Endothelial cell of umbilical vein (primary cell): ENCODE measurements around the gene TH. TPM values are rescaled to one million over a fixed set of nuclear protein-coding genes. Genes with fewer than 3 reads are reported as not detected.

Experiments used
- BruUV-seq: library from RNA; stranded (reverse); fragments of 400-500 nt; replicated peaks from 2 replicates; lab custom pipeline; 2021; lab: Mats Ljungman, UMichigan
- CTCF ChIA-PET: fragments of 300-600, 350-600 bp; sonication (Branson Sonifier 250); formaldehyde crosslinking; loops from one replicate; lab custom pipeline; 2021; ENCODE audit warnings: antibody characterized with exemption, inconsistent platforms; lab: Charles Lee
- POLR2A ChIA-PET: fragments of 300-600, 350-600 bp; sonication (Branson Sonifier 250); formaldehyde crosslinking; loops from one replicate; lab custom pipeline; 2021; ENCODE audit warnings: antibody characterized with exemption, inconsistent platforms; lab: Charles Lee
- DNase-seq: peaks from one replicate; pipeline ENCODE4 v3.0.0-alpha.2; 2011; ENCODE audit warnings: low read depth, low spot score
- FAIRE-seq: peaks from 2 replicates; lab custom pipeline; 2011; peaks lifted over from hg19 to GRCh38; lab: Jason Lieb, UNC
- H2AFZ ChIP-seq: 2 replicates; pipeline ENCODE4 v1.6.0; 2012; ENCODE audit warnings: low read depth, low read length, control low read depth, inconsistent platforms
- H3K27ac ChIP-seq: 2 replicates; pipeline ENCODE4 v1.5.1; 2011; ENCODE audit warnings: low read depth, mild to moderate bottlenecking, control low read depth, low read length, moderate library complexity; ENCODE audit not compliant: insufficient read depth
- H3K27me3 ChIP-seq, 2 experiments: 2 replicates each; pipeline versions ENCODE4 v1.6.0 to v1.6.1; 2011; ENCODE audit warnings: low read length in 2 of 2, mixed read lengths in 1 of 2; ENCODE audit not compliant: control insufficient read depth in 2 of 2, insufficient read depth in 2 of 2
- H3K36me3 ChIP-seq, 2 experiments: 2 replicates in 1 of 2; 3 replicates in 1 of 2; pipeline ENCODE4 v1.5.1; 2011; ENCODE audit warnings: low read length in 2 of 2, mild to moderate bottlenecking in 1 of 2, moderate library complexity in 1 of 2; ENCODE audit not compliant: control insufficient read depth in 2 of 2, insufficient read depth in 2 of 2; ENCODE audit errors: extremely low read depth in 1 of 2
- H3K4me1 ChIP-seq: 3 replicates; pipeline ENCODE4 v1.5.1; 2011; ENCODE audit warnings: mild to moderate bottlenecking, low read length; ENCODE audit not compliant: control insufficient read depth, insufficient read depth; ENCODE audit errors: extremely low read depth
- H3K4me2 ChIP-seq: 2 replicates; pipeline ENCODE4 v1.6.1; 2011; ENCODE audit warnings: low read length, control low read depth, mixed read lengths; ENCODE audit not compliant: insufficient read depth
- H3K4me3 ChIP-seq, 3 experiments: fragments of 200-600 bp in 1 of 3; sonication (generic), shearing (Covaris generic) in 1 of 3; replicated peaks in 1 of 3; 2 replicates each; pipeline ENCODE4 v1.5.1; 2011 to 2016; ENCODE audit warnings: control low read depth in 3 of 3, low read length in 3 of 3, mild to moderate bottlenecking in 2 of 3, inconsistent platforms in 1 of 3, low read depth in 1 of 3, moderate library complexity in 1 of 3; ENCODE audit not compliant: insufficient read depth in 1 of 3
- H3K79me2 ChIP-seq: 2 replicates; pipeline ENCODE4 v1.6.0; 2012; ENCODE audit warnings: low read length, inconsistent platforms; ENCODE audit not compliant: control insufficient read depth, insufficient read depth
- H3K9ac ChIP-seq: replicated peaks from 2 replicates; pipeline ENCODE3; 2011; ENCODE audit warnings: low read length, control low read depth; ENCODE audit not compliant: insufficient read depth; ENCODE audit errors: extremely low read depth
- H3K9me1 ChIP-seq: replicated peaks from 3 replicates; pipeline ENCODE4 v1.6.0; 2011; ENCODE audit warnings: mild to moderate bottlenecking, low read length; ENCODE audit not compliant: control insufficient read depth, insufficient read depth; ENCODE audit errors: extremely low read depth
- H3K9me3 ChIP-seq: replicated peaks from 2 replicates; pipeline ENCODE4 v1.5.1; 2012; ENCODE audit warnings: low read length, inconsistent platforms; ENCODE audit not compliant: control insufficient read depth, insufficient read depth
- H4K20me1 ChIP-seq: replicated peaks from 2 replicates; pipeline ENCODE3; 2011; ENCODE audit warnings: mild to moderate bottlenecking, low read length; ENCODE audit not compliant: control insufficient read depth, insufficient read depth; ENCODE audit errors: extremely low read depth
- EZH2 ChIP-seq: IDR thresholded peaks from 2 replicates; pipeline ENCODE4 v1.6.1; 2012; ENCODE audit warnings: borderline replicate concordance, low read depth, mild to moderate bottlenecking, moderate library complexity, low read length, inconsistent platforms; ENCODE audit not compliant: severe bottlenecking
- FOS ChIP-seq: IDR thresholded peaks from 2 replicates; pipeline ENCODE4 v1.6.1; 2011; ENCODE audit warnings: mild to moderate bottlenecking, low read length, moderate library complexity, borderline replicate concordance; ENCODE audit not compliant: insufficient read depth
- GATA2 ChIP-seq: IDR thresholded peaks from 2 replicates; pipeline ENCODE4 v1.7.0; 2011; ENCODE audit warnings: low read depth, mild to moderate bottlenecking, moderate library complexity, mixed read lengths, low read length; ENCODE audit not compliant: insufficient read length, insufficient read depth
- JUN ChIP-seq: IDR thresholded peaks from 2 replicates; pipeline ENCODE4 v1.6.1; 2011; ENCODE audit warnings: borderline replicate concordance, low read depth; ENCODE audit not compliant: insufficient read length, insufficient read depth
- POLR2A ChIP-seq: IDR thresholded peaks from 2 replicates; pipeline ENCODE4 v1.6.1; 2012; ENCODE audit warnings: low read depth, mild to moderate bottlenecking, control low read depth, low read length
- POLR2AphosphoS5 ChIP-seq: IDR thresholded peaks from 2 replicates; pipeline ENCODE4 v1.6.1; 2012; ENCODE audit warnings: low read depth, mild to moderate bottlenecking, control low read depth, low read length, moderate library complexity; ENCODE audit not compliant: insufficient read depth
- dilution Hi-C: fragments of 300-500 bp; cut with MboI; formaldehyde crosslinking; loops from one replicate; pipeline ENCODE4 v1.15.0; 2019; ENCODE audit warnings: low sequenced_read_pairs; ENCODE audit not compliant: extremely low pct_ligation_motif_present
- intact Hi-C: fragments of 100-400 bp; cut with micrococcal nuclease; formaldehyde crosslinking; loops from one replicate; pipeline ENCODE4 v1.10.0; 2022
- polyA plus RNA-seq, 4 experiments: library from polyadenylated mRNA; depleted of rRNA in 3 of 4; stranded (reverse) in 3 of 4; unstranded in 1 of 4; fragments of >200 nt; gene quantifications; 2 replicates each; pipeline versions ENCODE4 v1.2.1 to v1.2.3, GENCODE V29; 2011 to 2012; ENCODE audit warnings: missing spikeins in 1 of 4
- total RNA-seq: library from RNA; stranded (reverse); gene quantifications from 2 replicates; pipeline ENCODE4 v1.2.3, GENCODE V29; 2021
- TF ChIP-seq, protein P1 (sequence below): IDR thresholded peaks from 2 replicates; pipeline ENCODE4 v1.6.1; 2011; ENCODE audit not compliant: insufficient read depth, insufficient read length
- TF ChIP-seq, protein P2 (sequence below), 2 donors: IDR thresholded peaks; 1 replicate in 1 of 2; 2 replicates in 1 of 2; pipeline ENCODE4 v1.5.1; 2011; ENCODE audit warnings: low read length in 2 of 2, mild to moderate bottlenecking in 2 of 2, moderate library complexity in 2 of 2, control low read depth in 1 of 2, inconsistent platforms in 1 of 2, low read depth in 1 of 2; ENCODE audit not compliant: insufficient read depth in 1 of 2; ENCODE audit errors: extremely low read depth in 1 of 2

Gene TH
- total and polyA plus RNA-seq, 2 donors (not counting 3 experiments of a cell fraction or from before 2014, with no cell fraction given), result not detected

DNA sequence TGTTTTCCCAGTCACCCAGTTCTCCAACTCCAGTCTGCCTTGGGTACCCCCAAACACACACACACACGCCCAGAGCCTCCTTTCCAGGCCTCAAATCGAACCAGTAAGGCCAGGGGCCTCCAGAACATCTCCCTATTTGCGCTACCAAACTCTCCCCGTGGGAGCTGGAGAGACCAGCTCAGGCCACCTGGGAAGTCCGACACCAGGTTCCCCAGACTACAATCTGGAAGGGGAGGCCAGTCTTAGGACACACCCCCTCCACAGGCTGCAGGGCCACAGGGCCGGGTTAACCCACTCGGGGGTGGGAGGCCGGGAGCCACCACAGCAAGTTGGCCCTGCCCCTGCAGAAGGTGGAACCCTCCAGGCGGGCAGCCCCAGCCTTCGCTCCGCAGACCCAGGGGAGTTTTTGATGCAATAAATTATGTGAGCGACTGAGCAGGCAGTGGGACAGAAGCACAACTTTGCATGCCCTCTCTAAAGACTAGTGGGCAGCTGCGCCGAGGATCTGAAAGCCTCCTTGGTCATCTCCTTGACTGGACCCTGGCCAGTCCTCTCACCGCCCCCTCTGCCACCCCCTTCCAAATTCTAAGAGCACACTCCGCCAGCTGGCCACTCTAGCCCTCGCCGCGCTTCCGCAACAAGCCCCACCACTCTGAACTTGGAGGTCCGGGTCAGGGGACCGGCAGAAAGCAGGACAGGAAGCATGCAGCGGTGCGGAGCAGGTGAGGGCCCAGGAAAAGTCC, 35.2 kb downstream of the TH start:
- H3K9me1 ChIP-seq, result no peaks in the 10 kb centered on the region
- H3K4me2 ChIP-seq, result no peak overlapping the region
- ChIA-PET POLR2A (interaction anchor here (0.9 kb wide), 1 partner anchor 27 kb away, joined by 3 read pairs; no protein-coding TSS in a partner anchor), CTCF (interaction anchor here (0.6 to 2.3 kb wide), 8 partner anchors 13 to 484 kb away, joined by 3 to 13 read pairs (median 4); no protein-coding TSS in a partner anchor)
- intact Hi-C loops, result no loop called here
- H3K9me3 ChIP-seq, result no peaks in the 10 kb centered on the region
- no peak for FAIRE-seq
- no peaks in the 10 kb centered on the region for H3K36me3 ChIP-seq
- H4K20me1 ChIP-seq, result no peaks in the 10 kb centered on the region
- H3K79me2 ChIP-seq, result no peaks in the 10 kb centered on the region
- BruUV-seq, result no TSS peak
- H3K4me3 ChIP-seq, result no peak overlapping the region
- dilution Hi-C loops, result no loop called here
- no peak overlapping the region for H3K9ac ChIP-seq
- H3K27ac ChIP-seq, result no peak overlapping the region
- peaks cover 10 to 28% of the 10 kb centered on the region in 2 experiments for H3K27me3 ChIP-seq
- DNase-seq, result no peak
- TF ChIP-seq JUN (no peak), POLR2AphosphoS5 (no peak), POLR2A (no peak), GATA2 (no peak), EZH2 (no peak), FOS (no peak)
- TF ChIP-seq, protein P1, sequence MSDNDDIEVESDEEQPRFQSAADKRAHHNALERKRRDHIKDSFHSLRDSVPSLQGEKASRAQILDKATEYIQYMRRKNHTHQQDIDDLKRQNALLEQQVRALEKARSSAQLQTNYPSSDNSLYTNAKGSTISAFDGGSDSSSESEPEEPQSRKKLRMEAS, result no peak
- TF ChIP-seq, protein P2, sequence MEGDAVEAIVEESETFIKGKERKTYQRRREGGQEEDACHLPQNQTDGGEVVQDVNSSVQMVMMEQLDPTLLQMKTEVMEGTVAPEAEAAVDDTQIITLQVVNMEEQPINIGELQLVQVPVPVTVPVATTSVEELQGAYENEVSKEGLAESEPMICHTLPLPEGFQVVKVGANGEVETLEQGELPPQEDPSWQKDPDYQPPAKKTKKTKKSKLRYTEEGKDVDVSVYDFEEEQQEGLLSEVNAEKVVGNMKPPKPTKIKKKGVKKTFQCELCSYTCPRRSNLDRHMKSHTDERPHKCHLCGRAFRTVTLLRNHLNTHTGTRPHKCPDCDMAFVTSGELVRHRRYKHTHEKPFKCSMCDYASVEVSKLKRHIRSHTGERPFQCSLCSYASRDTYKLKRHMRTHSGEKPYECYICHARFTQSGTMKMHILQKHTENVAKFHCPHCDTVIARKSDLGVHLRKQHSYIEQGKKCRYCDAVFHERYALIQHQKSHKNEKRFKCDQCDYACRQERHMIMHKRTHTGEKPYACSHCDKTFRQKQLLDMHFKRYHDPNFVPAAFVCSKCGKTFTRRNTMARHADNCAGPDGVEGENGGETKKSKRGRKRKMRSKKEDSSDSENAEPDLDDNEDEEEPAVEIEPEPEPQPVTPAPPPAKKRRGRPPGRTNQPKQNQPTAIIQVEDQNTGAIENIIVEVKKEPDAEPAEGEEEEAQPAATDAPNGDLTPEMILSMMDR (IDR thresholded peaks at IDR 0.05; ENCODE audit: extremely low read depth in 1 of 2, insufficient read depth in 1 of 2, low read depth in 1 of 2, low read length in 2 of 2), result no peak
- no peak overlapping the region for H2AFZ ChIP-seq
- H3K4me1 ChIP-seq, result peaks cover 3% of the 10 kb centered on the region
